Measurements from ENCODE around the gene PUS1.

DNA sequence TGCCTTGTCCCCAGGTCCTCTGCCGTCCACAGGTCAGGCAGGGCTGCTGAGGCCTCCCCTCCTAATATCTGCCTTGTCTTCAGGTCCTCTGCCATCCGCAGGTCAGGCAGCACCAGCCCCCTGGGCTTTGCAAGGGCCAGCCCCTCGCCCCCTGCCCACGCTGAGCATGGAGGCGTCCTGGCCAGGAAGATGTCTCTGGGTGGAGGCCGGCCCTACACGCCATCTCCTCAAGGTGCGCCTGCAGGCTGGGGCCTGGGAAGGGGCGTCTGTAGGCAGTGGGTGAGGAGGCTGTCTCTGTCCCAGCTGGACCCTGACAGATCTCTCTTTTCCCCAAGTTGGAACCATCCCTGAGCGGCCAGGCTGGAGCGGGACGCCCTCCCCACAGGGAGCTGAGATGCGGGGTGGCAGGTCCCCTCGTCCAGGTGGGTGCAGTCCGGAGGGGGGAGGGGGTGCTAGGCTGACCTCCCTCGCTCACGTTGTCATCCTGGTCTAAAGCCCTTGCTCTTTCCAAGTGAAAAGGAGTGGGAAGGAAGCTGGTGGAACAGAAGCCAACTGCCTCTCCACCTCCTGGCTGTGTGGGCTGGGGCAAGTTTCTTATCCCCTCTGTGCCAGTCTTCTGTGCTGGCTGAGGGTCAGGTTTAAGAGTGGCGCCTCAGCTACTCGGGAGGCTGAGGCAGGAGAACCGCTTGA is 13.9 kb upstream of the PUS1 start:
- TF ChIP-seq GATA2 (IDR thresholded peaks at IDR 0.05; ENCODE audit: low read depth, low read length): no peak
- TF ChIP-seq GATA3 (IDR thresholded peaks at IDR 0.05; ENCODE audit: low read depth, low read length): no peak

All from SH-SY5Y (cell line).